Embryonic facial prominence (tissue), 1 donor: ENCODE data around the gene CD37.
"Not testable (repeated sequence)": the region's sequence is repeated elsewhere in the genome, so short reads cannot be mapped to it uniquely, and the experiment has no call there.

Experiments
- DNase-seq: peaks from one replicate; pipeline ENCODE4 v3.0.0-alpha.2; 2016; ENCODE audit errors: extremely low spot score

CD37 gene

DNA sequence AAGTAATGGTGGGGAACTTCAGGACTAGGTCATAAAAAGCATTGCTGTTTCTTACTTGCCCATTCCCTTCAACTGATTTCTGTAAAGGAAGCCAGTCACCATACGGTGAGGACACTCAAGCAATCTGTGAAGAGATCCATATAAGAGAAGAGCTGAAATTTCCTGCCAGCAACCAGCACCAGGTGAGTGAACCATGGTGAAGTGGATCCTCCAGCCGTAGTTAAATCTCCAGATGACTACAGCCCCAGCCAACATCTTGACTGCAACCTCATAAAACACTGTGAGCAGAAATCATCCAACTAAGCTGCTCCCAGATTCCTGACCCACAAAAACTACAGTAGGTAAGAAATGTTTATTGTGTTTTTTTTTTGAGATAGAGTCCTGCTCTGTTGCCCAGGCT is 6.5 kb upstream of the CD37 start:
- DNase-seq = no peak

DNA sequence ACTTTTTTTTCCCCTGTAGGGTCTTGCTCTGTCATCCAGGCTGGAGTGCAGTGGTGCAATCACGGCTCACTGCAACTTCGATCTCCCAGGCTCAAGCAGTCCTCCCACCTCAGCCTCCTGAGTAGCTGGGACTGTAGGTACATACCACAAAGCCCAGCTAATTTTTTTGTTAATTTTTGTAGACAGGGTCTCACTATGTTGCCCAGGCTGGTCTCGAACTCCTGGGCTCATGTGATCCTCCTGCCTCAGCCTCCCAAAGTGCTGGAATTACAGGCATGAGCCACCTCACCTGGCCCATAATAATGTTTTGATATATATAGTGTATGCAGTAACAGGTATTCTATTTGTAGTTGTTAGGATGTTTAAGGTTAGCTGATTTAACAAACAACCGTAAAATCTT is 4.0 kb upstream of the CD37 start:
- DNase-seq = not testable (repeated sequence)

DNA sequence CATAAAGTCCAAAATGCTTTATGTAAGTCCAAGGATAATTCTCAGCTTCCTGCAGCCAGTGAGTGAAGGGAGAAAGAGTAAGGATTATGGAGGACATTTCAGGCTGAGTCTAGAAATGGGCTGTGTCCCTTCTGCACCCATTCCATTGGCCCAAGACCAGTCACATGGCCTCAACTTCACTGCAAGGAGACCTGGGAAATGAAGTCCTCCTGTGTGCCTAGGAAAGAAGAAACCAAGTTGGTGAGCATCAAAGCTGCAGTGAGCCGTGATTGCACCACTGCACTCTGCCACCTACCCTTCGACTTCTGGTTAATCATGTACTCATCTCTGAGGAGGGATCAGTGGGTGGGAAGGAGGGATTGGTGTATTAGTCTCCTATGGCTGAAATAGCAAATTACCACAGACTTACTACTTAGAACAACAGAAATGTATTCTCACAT is 3.6 kb upstream of the CD37 start:
- DNase-seq = no peak

DNA sequence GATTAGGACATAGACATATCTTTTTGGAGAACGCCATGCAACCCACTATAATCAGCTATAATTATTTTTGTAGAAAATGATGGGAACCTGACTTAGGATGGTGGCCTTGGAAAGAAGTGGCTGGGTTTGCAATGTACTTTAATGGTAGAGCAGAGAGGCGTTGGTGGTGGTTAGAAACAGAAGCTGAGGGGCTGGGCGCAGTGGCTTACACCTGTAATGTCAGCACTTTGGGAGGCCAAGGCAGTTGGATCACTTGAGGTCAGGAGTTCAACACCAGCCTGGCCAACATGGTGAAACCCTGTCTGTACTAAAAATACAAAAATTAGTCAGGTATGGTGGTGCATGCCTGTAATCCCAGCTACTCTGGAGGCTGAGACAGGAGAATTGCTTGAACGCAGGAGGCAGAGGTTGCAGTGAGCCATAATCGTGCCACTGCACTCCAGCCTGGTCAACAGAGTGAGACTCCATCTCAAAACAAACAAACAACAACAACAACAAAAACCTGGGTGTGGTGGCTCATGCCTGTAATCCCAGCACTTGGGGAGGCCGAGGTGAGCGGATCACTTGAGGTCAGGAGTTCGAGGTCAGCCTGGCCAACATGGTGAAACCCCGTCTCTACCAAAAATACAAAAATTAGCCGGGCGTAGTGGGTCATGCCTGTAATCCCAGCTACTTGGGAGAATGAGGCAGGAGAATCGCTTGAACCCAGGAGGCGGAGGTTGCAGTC is 2.4 kb upstream of the CD37 start:
- DNase-seq = not testable (repeated sequence)

DNA sequence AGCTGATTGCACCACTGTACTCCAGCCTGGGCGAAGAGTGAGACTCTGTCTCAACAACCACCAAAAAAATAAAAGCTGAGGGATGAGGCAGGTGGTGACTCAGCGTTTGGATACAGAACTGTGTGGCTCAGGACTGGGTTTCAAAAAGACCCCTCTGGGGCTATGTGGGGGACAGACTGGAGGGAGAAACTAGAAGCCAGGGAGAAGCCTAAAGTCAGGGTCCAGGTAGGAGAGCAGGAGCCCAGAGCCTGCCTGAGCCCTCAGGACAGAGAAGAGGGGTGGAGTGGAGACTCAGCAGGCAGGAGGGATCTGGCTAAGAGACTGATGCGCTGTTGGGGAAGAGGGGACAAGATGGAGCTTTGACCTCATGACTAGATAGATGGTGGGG is 1.8 kb upstream of the CD37 start:
- DNase-seq = no peak

DNA sequence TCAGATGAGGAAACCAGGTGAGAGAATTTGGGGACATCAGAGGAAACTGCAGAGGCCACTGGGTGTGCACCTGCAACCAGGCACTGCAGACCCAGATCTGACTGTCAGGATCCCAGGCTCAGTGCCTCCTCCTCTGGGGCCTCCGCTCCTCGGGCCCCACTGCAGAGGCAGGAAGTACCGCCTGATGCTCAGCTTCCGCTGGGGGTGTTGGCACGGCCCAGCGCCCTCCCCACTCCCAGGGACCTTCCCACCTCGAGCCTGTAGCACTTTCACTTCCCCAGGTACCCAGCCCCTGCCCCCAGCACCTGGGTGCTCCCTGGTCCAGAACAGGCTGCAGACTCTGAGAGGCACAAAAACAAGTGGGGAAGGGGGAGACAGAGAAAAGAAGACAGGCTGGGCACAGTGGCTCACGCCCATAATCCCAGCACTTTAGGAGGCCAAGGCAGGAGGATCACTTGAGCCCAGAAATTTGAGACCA is 1.4 kb upstream of the CD37 start:
- no peak for DNase-seq

DNA sequence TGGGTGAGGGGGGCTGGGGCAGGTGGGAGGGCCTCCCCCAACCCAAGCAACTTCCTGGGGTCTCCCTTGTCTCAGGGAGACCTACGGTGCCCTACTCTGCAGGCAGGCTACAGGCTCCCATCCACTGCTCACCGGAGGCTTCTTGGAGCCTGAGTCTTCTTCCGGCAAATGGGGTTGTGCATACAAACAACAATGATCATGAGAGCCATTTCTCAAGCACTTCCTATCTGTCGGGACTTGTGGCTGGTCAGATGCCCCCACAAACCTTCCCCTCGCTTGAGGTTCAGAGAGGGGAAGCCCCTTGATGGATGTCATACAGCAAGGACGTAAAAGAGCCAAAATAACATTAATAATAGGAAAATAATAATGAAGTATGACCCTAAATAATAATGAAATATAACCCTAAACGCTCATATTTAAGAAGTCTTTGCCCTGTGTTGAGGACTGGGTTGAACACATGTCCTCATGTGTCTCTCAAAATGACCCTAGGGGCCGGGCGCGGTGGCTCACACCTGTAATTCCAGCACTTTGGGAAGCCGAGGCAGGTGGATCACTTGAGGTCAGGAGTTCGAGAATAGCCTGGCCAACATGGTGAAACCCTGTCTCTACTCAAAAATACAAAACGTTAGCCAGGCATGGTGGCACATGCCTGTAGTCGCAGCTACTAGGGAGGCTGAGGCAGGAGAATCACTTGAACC is 727 bp downstream of the CD37 start:
- DNase-seq = no peak

DNA sequence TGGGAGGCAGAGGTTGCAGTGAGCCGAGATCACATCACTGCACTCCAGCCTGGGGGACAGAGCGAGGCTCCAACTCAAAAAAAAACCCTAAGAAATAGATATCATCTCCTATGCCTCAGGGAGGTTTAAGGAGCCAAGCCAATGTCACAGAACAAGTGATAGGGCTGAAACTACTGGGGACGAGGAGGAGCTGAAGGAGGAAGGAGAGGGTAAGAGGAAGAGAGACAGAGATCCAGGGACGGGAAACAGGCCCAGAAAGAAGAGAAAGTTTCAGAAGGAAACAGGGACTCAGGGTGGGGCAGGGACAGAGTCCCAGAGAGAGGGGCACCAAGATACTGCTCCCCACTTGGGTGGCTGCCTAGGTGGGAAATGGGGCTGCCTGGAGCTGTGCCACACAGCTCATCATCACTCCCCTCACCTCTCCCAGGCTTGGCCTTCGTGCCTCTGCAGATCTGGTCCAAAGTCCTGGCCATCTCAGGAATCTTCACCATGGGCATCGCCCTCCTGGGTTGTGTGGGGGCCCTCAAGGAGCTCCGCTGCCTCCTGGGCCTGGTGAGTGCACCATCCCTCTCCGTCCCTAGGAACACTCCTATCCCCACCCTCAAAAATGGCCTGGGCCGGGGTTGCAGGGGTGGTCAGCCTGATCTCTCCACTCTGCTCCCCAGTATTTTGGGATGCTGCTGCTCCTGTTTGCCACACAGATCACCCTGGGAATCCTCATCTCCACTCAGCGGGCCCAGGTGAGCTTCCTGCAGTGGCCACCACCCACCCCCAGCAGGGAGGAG is 1.5 kb downstream of the CD37 start:
- DNase-seq = no peak

DNA sequence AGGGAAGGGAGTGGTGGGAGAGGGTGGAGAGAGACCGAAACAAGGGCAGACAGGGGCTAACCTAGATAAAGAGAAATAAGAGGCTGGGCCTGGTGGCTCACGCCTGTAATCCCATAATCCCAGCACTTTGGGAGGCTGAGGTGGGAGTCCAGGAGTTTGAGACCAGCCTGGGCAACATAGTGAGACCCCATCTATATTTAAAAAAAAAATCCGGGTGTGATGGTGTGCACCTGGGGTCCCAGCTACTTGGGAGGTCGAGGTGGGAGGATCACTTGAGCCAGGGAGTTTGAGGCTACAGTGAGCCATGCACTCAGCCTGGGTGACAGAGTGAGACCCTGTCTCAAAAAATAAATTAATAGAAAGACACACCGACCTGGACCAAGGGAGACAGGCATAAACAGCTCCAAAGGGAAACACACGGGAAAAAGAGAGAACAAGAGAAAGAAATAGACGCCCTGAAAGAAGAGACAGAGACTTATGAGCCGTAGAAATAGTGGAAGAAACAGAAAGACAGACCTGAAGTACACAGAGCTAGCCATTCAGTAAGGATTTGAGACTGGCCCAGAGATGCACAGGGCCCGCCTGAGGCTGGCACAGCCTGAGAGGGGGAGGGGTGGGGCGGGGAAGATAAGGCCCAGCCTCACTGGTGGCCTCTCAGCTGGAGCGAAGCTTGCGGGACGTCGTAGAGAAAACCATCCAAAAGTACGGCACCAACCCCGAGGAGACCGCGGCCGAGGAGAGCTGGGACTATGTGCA is 2.2 kb downstream of the CD37 start:
- DNase-seq = no peak

DNA sequence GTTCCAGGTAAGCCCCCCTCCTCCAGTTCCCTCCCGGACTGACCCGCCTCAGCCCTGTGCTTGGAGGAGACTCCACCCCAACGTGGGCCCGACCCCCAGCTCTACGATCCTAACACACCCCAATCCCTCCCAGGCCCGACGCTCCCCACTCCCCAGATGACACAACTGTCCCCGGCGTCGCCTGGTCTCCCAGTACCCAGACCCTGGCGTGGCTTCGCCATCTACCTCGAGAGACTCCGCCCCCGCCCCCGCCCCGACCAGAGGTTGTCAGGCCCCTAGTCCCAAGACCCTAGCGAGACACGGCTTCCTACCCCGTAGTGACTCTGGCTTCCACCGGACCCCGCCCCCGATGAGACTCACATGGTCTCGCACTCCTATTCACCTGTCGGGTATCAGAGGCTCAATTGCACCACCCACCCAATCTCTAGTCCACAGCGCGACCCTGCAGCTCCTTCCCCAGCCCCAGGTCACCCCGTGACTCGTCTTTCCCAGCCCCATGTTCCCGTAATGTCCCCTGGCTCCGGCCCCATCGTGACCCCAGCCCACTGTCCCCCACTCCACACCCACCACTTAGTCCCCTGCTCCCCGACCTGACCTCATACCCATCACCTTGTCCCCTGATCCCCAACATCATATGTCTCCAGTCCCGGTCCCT is 2.9 kb downstream of the CD37 start:
- no peak for DNase-seq

DNA sequence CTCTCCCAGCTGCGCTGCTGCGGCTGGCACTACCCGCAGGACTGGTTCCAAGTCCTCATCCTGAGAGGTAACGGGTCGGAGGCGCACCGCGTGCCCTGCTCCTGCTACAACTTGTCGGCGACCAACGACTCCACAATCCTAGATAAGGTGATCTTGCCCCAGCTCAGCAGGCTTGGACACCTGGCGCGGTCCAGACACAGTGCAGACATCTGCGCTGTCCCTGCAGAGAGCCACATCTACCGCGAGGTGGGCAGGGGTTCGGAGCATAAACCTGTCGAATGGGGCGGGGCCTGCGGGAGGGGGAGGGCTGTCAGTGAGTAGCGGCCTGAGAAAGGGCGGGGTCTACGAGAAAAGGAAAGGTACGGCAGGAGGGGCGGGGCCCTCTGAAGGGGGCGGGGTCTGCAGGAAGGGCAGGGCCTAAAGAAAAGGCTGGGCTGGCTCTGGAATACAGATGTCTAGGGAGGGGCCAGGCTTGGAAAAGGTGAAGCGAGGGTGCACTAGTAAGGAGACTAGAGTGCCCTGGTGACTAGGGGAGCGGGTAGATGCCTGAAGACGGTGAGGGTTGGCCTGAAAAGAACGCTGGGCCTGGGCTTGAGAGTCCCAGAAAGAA is 3.6 kb downstream of the CD37 start:
- DNase-seq = no peak

DNA sequence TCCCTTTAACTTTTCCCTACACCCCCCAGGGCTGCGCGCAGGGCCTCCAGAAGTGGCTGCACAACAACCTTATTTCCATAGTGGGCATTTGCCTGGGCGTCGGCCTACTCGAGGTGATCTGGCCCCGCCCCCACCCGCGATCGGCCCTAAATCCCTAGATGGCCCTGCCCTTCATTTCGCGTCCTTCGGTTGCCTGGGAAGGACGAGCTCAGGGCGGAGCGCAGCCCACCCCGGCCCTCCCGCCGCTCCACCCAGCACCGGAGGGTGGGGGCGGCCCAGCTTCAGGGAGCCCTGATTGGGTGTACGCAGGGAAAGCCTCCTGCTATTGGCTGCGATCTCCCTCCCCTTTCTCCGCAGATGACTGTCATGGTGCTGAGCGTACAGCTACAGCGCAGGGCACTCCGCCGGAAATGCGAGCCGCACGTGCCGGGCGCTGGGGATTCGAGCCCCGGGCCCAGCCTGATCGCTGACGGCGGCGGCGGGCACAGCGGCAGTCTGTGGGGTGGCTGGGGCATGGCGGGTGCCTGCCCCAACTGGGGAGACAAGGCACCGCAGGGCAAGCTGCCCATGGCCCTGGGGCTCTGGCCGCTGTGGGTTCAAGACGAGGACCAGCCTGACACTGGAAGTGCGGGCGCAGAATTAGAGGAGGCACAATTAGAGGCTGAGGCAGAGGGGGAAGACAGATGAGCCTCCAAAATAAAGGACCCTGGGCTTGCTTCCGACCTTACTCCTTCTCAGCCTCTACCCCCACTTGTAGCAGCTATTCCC is 4.3 kb downstream of the CD37 start:
- DNase-seq = peak; percentile 89

DNA sequence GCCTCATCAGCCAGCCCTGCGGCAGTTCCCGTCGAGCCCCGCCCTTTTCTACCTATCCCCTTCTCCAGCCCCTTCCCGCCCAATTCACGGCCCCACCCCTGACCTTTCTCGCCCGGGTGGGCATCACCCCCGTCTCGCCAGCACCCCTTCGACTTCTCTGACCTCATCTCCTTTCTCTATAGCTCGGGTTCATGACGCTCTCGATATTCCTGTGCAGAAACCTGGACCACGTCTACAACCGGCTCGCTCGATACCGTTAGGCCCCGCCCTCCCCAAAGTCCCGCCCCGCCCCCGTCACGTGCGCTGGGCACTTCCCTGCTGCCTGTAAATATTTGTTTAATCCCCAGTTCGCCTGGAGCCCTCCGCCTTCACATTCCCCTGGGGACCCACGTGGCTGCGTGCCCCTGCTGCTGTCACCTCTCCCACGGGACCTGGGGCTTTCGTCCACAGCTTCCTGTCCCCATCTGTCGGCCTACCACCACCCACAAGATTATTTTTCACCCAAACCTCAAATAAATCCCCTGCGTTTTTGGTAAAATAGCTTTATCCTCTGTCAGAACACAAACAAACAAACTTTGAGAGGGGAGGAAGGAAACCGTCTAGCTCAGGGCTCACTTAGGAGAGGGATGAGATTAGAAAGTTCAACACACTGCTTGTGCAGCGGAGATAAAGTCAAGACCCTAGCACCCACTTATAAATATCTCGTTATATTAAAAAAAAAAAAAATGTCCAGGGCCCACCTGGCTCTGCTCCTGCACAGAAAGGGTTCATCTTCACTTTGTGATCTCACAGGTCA is 5.1 kb downstream of the CD37 start:
- DNase-seq = no peak

DNA sequence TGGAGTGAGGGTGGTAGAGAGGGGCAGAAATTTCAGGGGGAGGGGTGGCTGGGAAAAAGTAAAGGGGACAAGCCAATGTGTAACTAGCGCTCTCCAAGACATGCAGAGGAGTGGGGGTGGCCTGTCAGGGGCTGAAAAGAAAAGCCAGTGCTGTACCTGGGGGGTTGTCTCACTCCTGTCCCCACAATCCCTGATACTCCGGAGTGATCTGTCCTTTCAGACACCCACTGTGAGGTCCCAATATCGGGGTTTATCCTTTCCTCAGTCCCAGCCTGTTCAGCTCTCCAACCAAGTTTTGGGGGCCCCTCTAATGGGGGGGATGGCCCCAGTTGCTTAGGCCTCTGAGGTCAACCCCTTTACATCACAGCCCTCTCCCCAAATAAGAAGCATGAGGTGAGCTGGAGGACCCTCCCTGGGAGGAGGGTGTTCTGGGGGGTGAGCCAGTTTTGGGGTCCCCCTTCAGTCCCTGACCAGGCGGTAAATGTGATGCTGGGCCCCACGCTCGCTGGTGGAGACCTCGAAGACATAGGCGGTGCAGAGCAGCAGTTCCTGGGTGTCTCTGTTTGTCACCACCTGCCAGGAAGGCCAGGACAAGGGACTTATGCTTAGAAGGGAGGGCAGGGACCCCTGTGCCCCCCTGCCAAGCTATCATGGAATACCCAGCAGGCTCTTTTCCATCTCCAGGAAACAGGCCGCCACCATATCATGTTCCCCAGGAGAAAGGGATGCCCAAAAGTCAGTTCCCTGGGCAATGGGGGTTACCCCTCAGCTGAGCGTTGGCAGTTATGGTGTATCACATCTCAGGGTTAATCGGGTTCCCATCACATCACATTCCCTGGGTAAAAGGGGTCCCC is 5.9 kb downstream of the CD37 start:
- DNase-seq = no peak

DNA sequence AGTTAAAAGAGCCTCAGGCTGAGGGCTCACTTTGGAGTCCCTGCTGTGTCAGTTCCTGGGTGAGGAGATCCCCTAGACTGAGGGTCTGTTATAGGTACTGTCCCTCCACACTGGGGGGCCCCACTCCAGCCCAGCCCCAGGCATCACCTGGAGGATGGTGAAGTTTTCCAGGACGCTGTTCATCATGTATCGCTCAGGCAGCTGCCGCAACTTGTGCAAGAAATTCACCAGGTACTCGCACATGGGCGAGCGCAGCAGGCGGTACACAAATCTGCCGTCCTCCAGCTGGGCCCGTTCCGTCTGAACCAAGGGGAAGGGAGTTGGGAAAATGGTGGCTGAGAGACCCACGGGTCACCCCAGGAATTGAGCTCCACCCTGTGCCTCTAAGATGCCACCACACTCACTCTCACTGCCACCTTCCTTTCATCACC is 7.1 kb downstream of the CD37 start:
- DNase-seq = no peak

DNA sequence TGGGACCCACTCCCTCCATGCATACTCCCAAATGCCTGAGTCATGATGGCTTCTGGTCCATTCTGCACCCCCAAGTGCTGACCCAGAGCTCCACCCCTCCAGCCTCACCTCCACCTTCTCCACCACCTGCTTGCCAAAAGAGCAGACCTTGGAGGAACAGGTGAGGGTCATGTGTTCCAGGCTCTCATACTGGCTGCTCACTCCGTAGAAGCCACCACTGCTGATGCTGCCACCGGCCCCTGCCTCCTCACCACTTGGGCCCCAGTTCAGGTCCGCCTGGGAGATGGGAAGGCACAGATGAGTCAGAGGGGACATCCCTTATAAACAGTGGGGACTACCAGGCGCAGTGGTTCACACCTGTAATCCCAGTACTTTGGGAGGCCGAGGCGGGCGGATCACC is 7.9 kb downstream of the CD37 start:
- DNase-seq = no peak

DNA sequence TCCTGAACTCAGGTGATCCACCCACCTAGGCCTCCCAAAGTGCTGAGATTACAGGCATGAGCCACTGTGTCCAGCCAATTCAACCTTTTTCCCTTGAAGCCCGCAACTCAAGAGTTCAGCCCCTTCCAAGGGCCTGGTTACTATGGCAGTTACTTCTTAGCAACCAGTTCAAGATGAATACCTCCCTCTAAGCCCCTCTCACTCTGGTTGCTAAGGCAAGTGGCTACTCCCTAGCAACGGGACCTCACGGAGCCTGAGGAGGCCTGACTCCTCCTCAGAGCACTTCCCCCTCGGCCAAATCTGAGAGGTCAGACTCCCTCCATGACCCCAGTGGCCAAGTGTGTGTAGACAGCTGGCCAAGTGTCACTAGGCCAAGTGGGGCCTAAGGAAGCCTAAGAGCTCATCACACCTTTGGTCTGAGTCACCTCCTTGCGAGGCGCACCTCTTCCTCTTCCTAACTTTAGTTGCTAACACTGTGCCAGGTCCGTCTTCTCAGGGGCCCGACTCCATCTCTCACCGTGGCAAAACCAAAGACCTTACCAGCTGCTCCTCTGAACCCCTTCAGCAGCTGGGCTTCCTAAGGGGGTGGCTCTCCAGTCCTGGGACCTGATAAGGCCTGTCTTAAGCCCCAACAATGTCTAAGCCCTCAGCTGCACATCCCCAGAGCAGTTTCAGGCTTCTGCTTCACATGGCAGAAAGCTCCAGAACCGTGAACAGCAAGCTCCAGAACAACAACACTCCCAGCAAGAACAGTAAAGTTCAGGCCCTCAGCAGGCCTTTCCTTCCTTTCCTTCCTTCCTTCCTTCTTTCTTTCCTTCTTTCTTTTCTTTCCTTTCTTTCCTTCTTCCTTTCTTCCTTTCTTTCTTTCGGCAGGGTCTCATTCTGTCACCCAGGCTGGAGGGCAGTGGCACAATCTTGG is 9.6 kb downstream of the CD37 start:
- DNase-seq = no peak
